ENCODE measurements around the gene SAMD4B.
"Not testable (repeated sequence)": the region's sequence is repeated elsewhere in the genome, so short reads cannot be mapped to it uniquely, and the experiment has no call there.

Gene SAMD4B

DNA sequence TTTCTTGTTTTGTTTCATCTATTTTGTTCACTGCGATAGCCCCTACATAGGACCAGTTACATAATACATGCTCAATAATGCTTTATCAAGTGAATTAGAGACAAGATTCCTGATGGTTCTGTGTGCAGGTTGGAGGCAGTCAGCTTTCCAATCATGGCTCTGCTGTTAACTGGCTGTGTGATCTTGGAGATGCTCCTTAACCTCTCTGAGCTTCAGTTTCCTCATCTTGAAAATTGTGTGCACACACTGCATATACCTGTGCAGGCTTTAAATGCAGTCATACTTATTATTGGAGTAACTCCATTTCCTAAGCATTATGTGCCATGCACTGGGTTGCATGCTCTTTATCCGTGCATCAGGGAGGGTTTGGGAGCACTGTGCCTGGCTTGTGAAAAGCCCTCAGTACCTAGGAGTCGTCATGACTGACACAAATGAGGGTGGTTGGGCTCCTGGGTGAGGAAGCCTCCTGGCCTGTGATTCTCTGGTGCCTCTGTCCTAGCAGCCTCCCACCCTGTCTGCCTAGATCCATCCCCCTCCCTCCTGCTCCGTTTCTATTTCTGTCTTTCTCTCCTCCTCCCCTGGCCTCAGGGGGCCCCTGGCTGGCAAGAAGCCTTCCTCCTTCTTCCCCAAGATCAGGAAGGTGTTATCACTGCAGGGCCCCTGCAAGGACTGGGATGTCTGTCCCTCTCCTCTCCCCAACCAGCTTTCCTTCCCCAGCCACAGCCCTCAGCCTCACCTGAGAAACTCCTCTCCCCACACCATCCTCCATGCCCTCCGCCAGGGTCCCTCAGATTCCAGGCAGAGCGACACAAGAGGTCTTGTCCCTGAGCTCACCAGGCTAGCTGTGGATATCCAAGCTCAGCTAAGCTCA is 37.3 kb upstream of the SAMD4B start:
- in situ Hi-C loops (cut with HindIII; ENCODE audit: low sequenced_read_pairs), result no loop called here
- no peak for DNase-seq (ENCODE audit: low read depth, low spot score)
- no peak overlapping the region for H3K4me3 ChIP-seq (ENCODE audit: low read depth, low read length)
- TF ChIP-seq, protein P1, sequence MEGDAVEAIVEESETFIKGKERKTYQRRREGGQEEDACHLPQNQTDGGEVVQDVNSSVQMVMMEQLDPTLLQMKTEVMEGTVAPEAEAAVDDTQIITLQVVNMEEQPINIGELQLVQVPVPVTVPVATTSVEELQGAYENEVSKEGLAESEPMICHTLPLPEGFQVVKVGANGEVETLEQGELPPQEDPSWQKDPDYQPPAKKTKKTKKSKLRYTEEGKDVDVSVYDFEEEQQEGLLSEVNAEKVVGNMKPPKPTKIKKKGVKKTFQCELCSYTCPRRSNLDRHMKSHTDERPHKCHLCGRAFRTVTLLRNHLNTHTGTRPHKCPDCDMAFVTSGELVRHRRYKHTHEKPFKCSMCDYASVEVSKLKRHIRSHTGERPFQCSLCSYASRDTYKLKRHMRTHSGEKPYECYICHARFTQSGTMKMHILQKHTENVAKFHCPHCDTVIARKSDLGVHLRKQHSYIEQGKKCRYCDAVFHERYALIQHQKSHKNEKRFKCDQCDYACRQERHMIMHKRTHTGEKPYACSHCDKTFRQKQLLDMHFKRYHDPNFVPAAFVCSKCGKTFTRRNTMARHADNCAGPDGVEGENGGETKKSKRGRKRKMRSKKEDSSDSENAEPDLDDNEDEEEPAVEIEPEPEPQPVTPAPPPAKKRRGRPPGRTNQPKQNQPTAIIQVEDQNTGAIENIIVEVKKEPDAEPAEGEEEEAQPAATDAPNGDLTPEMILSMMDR (IDR thresholded peaks at IDR 0.05; ENCODE audit: low read depth, low read length), result no peak

GRCh38 chr19:39306075-39306474 is 36.1 kb upstream of the SAMD4B start:
- in situ Hi-C loops (cut with HindIII; ENCODE audit: low sequenced_read_pairs), result no loop called here
- DNase-seq (ENCODE audit: low read depth, low spot score), result no peak
- TF ChIP-seq, protein P1 (IDR thresholded peaks at IDR 0.05; ENCODE audit: low read depth, low read length), result no peak
- H3K4me3 ChIP-seq (ENCODE audit: low read depth, low read length), result no peak overlapping the region

GRCh38 chr19:39307046-39307821 is 35.0 kb upstream of the SAMD4B start:
- TF ChIP-seq, protein P1 (IDR thresholded peaks at IDR 0.05; ENCODE audit: low read depth, low read length), result no peak
- DNase-seq (ENCODE audit: low read depth, low spot score), result no peak
- in situ Hi-C loops (cut with HindIII; ENCODE audit: low sequenced_read_pairs), result no loop called here
- no peak overlapping the region for H3K4me3 ChIP-seq (ENCODE audit: low read depth, low read length)

GRCh38 chr19:39307822-39308530 is 34.2 kb upstream of the SAMD4B start:
- TF ChIP-seq, protein P1 (IDR thresholded peaks at IDR 0.05; ENCODE audit: low read depth, low read length), result no peak
- no peak for DNase-seq (ENCODE audit: low read depth, low spot score)
- in situ Hi-C loops (cut with HindIII; ENCODE audit: low sequenced_read_pairs), result no loop called here
- no peak overlapping the region for H3K4me3 ChIP-seq (ENCODE audit: low read depth, low read length)

DNA sequence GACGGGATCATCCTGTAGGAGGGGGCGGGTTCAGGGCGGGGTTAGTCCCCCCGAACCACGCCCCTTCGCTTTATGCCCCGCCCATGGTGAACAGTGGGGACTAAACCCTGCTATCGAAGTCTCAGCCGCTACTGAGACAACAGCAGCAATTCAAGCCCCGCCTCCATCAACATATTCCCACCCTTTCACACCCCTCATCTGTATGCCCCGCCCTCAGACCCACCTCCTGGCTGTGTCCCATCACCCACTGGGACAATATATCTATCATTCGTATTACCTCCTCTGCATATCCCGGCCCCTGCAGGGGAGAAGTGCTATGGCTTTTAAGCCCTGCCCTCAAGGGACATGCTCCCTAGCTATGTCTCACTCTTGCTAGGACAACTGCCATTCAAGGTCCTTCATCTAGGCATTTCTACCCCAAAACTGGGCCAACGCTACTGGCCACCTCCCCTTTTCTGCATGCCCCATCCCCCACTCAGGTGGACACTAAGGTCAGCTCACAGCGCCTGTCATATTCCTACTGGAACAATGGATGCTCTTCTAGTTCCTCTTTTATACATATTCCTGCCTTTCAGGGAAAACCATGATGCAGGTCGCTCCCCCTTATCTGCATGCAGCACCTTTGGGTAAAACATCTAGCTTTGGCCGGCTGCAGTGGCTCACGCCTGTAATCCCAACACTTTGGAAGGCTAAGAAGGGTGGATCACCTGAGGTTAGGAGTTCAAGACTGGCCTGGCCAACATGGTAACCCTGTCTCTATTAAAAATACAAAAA is 33.5 kb upstream of the SAMD4B start:
- no peak overlapping the region for H3K4me3 ChIP-seq (ENCODE audit: low read depth, low read length)
- TF ChIP-seq, protein P1 (IDR thresholded peaks at IDR 0.05; ENCODE audit: low read depth, low read length), result no peak
- DNase-seq (ENCODE audit: low read depth, low spot score), result no peak
- in situ Hi-C loops (cut with HindIII; ENCODE audit: low sequenced_read_pairs), result no loop called here

- in situ Hi-C loops (cut with HindIII; ENCODE audit: low sequenced_read_pairs); DNase-seq (ENCODE audit: low read depth, low spot score); H3K4me3 ChIP-seq (ENCODE audit: low read depth, low read length): not testable (repeated sequence)
These were observed 32.9 kb upstream of the SAMD4B start for GRCh38 chr19:39309305-39309670.

Data from astrocyte of the spinal cord (primary cell).